Measurements from ENCODE around the gene ANKRD35.

ANKRD35 gene

DNA sequence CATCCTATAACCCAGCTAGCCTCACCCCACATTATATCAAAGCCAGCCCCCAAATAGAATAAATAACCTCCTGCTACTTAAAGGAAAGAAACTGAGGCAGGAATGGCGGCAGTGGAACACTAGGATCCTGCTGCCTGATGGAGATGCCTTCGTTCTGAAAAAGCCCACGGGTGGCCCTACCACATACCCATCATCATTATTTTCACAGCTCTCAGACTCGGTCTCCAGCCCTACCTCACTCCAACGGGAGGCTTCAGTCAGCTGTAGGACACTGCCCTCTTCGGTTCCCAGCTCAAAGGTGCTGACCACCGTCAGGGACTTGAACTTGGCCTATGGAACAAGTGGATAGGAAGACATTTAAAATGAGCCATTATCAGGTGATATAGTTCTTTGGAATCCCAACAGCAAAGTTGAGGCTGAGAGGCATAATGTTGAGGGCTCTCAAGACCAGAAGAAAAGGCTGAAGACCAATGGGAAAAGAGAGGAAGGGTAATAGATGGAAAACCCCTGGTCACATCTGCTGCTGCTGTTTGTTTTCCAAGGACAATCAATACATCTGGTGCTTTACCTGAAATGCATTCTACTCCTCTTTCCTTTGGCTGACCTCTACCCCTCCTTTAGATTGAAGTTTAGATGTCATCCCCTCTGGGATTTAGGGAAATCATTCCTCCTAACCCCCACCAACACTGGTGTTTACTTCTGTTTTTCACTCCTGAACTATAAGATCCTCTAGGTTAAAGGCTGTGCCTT, 7.8 kb upstream of the ANKRD35 start:
- DNase-seq (ENCODE audit: low read depth): no peak

DNA sequence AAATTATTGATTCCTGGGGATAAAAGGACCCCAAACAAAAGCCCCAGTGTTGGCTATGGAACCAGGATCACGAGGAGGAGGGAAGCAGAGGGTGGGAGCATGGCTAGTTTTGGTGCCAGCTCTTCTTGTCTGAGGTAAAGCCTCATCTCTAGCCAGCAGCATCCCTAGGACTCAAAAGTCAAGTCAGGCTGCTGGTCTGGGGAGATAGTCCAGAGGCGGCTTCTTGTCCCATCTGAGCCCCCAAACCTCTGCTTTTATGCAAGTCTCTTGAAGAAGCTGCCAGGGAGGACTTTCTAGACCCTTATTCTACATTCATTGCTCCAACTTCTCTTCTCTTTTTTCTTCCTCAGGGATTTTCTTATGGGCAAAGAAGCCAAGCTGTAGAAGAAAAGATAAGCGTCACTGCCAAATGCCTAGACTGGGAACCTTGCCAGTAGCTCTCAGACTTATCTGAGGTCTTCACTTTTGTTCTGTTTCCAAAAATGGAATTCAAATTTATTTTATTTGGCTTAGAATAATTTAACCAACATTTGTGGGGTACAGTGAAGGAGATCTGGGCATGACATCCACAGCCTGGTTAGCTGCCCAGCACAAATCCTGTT, 6.9 kb upstream of the ANKRD35 start:
- no peak for DNase-seq (ENCODE audit: low read depth)

DNA sequence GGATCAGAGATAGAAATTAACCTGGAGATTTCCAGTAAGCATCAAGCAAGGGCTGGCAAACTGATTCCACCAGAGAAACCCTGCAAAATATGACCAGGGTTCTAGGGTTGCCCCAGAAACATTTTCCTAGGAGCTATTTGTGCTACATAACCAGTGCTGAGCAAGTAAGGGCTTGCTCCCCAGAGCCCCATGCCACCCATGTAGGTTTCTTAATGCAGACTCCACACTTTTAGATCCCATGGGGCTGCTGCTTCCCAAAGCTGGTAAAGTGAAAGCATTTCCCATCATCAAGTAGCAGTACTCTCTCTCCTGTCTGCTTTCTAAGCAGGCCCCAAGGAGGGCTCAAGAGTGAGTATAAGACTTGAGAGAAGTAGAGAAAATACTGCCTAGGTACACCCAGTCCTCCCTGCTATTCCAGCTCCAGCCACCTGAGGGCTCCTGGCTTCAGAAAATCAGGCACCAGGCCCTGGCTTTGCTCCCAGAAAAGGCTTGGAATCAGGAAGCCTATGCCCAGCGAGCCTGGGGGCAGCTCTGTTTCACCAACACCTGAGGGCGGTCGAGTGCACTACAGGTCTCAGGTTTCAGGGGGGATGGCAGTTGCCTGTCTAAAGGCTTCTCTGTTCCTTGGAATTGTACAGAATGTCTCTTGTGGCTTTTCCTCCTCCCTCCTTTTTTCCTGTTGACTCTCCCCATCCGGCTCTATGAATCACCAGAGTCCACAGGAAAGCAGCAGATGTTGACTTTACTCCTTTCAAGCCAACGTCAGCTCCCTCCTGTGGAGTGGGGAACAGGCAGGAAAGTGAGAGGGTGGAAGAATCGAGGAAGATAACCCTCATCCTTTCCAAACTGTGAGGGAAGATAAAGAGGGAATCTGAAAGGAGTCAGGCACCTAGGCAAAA, 6.2 kb upstream of the ANKRD35 start:
- DNase-seq (ENCODE audit: low read depth): peak; percentile 23

GRCh38 chr1:145891143-145891542, 5.5 kb upstream of the ANKRD35 start:
- DNase-seq (ENCODE audit: low read depth): no peak

DNA sequence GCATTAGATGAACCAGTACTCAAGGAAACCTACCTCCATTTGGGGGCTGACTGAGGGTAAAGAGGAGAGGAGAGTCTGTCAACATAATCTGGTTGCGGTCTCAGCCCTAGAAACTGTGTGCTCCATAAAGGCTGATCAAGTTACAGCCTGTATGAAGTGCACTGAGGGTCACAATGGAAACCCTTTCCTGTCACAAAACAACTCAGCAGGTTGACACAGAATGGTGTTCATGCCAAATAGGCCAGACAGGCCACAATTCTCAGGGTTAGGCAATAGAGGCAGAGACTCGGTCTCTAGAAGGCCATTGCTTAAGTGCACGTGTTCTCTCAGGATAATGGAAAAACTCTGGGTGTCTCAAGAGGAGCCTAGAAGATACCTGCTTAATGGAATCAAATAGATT, 4.1 kb upstream of the ANKRD35 start:
- DNase-seq (ENCODE audit: low read depth): no peak

- DNase-seq (ENCODE audit: low read depth): no peak
Measured at GRCh38 chr1:145887631-145888030, 2.0 kb upstream of the ANKRD35 start.

DNA sequence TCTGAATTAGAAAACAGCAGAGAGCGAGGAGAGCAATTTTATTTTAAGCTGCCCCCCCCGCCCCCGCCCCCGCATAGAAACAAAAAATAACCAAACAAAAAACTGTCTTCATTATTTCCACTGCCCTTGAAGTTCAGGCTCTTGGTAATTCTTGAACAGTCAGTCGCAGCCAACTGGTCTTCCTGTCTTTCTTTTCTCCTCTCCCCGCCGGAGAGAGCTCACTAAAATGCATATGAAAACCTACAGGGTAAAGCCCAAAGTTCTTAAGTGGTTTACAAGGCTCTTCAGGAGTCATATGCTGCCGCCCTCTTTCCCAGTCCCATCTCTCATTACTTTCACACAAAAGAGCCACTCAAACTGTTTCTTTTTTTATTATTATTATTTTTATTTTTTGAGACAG, 1.1 kb upstream of the ANKRD35 start:
- DNase-seq (ENCODE audit: low read depth): no peak

- no peak for DNase-seq (ENCODE audit: low read depth)
Measured at GRCh38 chr1:145886390-145886789, 724 bp upstream of the ANKRD35 start.

- no peak for DNase-seq (ENCODE audit: low read depth)
Measured at GRCh38 chr1:145884675-145885074, 991 bp downstream of the ANKRD35 start.

DNA sequence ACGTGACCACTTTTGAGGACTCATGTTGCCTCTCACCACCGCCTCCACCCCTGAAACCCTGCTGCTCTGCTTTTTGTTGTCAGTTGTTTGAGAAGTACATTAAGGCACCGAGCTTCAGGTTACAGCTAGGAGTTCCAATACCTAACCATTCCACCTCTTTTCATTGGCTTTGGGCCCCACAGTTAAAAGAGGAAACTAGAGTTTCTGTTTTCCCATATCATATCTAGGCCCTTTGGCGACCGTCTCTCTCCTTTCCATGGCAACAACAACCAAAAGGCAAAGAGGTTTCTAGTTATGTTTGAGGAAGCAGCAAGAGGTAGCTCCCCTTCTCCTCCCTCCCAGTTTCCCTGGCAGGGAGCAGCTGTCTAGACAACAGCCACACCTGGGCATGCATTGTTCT, 5.9 kb downstream of the ANKRD35 start:
- no peak for DNase-seq (ENCODE audit: low read depth)

DNA sequence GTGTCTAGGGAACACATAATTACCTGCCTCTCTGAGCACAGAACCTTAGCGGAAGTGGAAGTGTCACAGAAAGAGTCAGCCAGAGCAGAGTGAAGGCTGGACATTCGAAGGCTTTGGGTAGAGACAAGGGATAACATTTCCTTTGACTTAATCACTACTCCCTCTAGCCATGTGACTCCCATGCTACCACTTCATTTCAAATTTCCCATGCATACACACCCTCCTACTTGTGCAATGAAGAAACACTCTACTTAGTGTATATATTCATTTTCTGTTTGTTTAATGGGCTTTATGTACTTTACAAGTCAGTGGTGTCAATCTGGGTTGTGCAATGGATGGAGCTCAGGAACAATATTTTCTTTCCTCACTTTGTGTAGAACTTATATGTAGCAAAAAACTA, 6.9 kb downstream of the ANKRD35 start:
- no peak for DNase-seq (ENCODE audit: low read depth)

- no peak for DNase-seq (ENCODE audit: low read depth)
Measured at GRCh38 chr1:145877923-145878486, 7.7 kb downstream of the ANKRD35 start.

GRCh38 chr1:145874646-145875045, 11.0 kb downstream of the ANKRD35 start:
- DNase-seq (ENCODE audit: low read depth): no peak

DNA sequence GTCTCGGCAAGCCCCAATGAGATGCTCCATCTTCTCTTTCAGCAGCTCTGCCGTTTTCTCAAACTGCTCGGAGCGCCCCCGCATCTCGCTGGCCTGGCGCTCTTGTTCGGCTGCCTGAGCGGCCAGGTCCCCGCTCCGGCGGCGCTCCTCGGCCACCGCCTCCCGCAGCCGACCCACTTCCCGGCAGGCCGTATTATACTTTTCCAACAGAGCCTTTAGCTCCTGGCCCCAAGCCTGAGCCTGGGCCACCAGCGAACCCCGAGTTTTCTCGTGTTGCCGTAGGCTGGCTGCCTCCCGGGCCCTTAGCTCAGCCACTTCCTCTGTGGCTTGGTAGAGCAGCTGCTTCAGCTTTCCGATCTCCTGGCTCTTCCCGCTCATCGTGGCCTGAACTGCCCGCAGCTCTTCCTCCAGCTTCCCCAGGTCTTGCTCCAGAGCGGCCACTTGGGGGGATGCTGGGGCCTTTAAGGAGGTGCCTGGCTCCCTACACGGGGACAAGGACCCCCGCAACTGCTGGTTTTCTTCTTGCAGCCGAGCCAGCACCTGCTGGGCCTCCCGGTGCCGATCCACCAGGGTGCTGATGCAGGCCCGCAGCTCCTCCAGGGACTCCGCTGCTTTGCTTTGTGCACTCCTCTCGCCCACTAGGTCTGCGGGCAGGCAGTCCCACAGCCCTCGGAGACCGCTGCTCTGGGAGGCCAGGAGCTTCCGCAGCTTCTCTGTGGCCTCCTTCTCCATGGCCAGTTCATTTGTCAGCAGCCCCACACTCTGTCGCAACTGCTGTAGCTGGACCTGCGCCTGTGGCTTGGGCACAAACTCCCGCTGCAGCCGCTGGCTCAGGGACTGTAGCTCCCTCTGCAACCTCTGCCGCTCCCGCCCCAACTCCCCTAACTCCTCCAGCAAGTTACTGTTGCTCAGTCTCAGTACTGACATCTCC, 13.4 kb downstream of the ANKRD35 start:
- peak; percentile 21 for DNase-seq (ENCODE audit: low read depth)

DNA sequence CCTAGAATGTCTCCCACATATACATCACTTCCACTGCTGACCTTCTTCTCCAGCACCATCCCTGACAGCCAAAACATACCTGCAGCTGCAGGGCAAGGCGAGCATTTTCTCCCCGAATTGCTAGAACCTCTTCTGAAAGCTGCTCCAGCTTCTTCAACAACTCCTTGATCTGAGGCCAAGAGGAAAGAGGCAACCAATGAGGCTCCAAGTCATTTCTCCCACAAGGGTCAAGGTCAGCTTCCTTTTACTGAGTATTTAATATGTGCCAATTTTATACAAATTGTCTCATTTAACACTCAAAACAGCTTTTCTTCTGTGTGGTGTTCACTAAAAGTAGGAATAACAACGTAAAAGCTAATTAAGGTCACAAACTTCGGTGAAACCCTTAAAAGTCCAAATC, 17.4 kb downstream of the ANKRD35 start:
- DNase-seq (ENCODE audit: low read depth): no peak

DNA sequence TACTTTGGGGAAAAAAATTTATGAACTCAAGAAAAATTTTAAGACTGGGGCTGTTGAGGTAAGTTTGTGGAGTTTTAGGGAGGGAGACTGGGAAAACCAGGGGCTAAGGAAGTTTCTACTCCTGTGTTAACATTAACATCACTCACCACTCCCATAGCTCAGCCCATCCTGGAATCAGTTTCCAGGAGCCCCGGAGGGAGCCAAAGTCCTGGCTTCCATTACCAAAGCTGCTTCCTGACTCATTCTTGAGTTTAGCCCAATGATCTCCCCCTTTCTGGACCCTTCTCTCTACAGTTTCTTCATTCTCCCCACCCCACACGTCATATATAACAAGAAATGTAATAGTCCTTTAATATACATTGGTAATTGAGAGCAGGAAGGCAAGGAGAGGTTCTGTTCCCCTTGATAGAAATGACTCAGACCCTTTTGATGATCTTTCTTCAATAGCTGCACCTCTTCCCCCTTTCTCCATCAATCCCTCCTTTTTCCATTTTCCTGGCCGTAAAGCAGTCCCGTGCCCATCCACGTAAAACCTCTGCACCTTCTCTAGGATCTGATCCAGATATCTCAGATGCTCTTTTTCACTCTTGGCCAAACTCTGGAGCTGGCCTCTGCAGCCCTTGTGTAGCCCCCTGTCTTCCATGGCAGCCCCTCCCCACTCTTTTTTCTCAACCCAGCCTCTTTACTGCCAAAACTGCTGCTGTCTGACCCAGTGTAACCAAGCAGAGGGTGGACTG, 22.2 kb downstream of the ANKRD35 start:
- no peak for DNase-seq (ENCODE audit: low read depth)

DNA sequence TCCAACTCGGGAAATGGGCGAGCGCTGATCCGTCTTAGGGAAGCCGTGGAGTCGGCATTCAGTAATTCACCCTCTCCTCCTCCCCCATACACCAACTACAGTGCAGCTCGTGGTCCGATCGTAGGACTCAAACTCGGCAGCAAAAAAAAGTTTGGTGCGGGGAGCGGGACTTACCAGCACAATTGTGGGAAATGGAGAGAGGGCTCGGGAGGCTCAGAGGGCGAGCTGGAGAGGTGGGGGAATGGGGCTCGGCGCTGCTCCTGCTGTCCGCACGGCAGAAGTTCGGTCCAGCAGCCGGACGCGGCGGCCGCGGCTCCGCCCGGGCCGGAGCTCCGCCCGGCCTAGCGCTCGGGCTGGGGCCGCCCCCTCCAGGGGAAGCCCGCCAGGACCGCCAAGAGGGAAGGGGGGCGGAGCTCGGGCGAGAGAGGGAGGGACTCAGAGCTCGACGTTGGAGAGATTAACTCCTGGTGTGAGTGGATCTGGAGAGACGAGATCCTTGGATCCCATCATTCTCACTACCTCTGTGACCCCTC, 26.1 kb downstream of the ANKRD35 start:
- DNase-seq (ENCODE audit: low read depth): peak; percentile 58

- DNase-seq (ENCODE audit: low read depth): peak; percentile 71
Measured at GRCh38 chr1:145858901-145859490, 26.7 kb downstream of the ANKRD35 start, which contains the start of gene PIAS3. Gene PIAS3, minus strand, starts transcription at chr1:145859081. Its CDS starts 91 bp downstream, at chr1:145858990.

- DNase-seq (ENCODE audit: low read depth): peak; percentile 27
Measured at GRCh38 chr1:145858238-145858900, 27.3 kb downstream of the ANKRD35 start.
